Cortex of kidney (tissue), 1 donor: ENCODE results near the gene NDUFS3.

Source experiments
- DNase-seq: peaks from one replicate; lab custom pipeline; 2025; lab: John Stamatoyannopoulos, UW

NDUFS3 gene

DNA sequence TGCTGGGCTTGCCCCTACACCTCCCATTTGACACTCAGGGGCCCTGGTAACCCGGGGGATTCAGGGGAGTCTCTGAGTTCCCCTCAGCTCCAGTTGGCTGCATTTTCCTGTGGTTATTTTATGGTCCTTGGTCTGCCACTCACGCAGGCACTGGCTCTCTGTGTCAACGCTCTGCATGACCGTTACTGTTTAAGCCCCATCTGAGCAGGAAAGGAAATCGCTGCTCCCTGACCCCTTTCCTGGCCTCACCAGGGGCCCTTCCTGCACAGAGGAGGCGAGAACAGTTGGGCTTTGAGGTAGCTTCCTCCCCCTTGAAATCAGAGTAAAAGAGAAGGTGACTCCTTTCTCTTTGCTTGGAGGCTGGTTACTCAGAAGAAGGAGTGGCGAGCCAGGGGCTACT is 12.9 kb downstream of the NDUFS3 start:
- no peak for DNase-seq

DNA sequence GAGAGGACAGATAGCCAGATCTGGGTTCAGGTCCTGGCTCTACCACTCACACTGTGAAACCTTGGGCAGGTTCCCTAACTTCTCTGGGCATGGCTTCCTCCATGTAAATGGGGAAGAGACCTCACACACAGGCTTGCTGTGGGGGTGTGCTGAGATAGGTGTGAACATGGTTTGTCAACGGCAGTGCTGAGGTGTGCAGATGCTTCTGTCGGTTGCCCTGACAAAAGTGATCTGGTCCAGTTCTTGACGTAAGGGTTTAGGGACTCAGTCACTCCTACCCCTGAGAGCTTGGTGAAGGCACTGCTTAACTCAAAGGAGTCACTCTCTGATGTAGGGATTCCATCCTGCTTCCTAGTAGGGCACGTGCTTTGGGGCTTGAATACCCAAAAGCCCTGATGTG is 13.4 kb downstream of the NDUFS3 start:
- no peak for DNase-seq

DNA sequence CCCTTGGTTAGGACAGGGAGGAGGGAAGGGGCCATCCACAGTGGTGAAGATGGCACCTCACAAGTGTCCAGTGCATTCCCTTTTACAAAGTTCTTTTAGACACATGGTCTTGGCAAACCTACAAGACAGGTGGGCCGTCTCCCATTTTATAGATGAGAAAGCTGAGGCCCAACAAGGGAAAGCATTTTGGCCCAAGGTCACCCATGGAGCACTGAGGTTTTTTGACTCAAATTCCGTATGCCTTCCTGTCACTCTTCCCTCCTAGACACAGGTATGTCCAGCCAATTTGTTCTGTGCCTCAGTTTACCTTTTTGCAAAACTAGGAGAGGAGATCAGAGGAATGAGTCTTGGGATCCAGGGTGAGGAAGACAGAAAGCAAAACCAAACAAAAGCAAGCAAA is 14.1 kb downstream of the NDUFS3 start:
- DNase-seq = no peak

DNA sequence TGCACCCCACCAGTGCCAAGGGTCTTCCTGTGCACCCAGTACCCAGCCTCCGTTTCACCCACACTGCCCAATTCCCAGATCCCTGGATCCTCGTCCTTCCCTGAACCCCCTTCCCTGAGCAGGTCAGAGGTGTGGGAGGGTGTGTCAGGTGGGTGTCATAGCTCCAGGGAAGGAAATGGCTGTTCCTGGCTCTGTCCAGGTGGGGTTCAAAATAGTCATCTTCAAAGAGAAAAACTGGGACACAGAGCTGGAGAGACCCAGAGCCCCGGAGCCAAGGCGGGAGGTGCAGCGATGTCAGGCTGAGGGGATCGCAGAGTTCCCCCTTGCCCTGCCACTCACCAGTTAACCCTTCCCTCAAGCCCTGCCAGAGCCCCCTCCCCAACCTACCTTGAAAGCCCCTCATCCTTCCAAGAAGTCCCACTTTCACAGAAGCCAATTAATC is 14.6 kb downstream of the NDUFS3 start:
- no peak for DNase-seq

DNA sequence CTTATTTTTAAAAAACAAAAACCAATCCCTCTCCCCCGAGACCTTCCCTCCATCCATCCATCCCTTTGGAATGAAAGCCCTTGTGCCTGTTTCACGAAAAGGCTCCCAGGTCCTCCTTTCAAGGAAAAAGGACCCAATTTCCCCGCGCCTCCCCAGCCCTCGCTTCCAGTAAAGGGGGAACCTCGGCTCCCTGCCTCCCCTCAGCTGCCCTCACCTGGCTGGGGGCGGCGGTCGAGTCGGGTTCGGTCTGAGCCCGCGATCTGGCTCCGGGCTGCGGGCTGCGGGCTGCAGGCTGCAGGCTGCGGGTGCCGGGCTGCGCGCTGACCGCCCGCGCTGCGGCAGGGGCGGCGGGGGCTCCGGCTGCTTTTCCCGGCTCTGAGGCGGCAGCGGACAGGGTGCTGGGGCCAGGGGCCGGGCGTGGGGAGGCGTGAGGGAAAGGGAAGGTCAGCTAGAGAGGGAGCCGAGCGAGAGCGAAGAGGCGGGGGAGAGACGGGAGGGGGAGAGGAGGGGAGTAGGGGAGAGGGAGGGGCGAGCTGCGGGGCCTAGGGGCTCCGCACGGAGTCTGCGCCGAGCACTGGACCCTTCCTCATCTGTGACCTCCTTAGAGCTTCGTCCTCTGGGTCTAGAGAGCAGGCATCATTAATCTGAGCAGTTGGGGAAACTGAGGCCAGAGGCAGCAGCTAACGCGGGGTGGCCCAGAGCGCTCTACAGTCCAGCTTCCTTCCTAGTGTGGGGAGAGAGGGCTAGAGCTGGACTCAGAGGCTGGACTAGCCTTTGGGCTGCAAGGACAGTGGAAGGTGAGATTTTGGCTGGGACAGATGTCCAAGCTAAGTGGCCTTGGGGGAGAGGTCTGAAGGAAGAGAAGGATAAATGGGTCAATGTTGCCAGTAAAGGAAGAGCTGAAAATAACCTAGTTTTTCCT is 15.3 kb downstream of the NDUFS3 start, which contains the start of gene C1QTNF4:
TSS of gene C1QTNF4 (minus strand) at position 478 of the 922 bp plus-strand sequence. CDS start 3,601 bp downstream, outside the sequence.
- no peak for DNase-seq

DNA sequence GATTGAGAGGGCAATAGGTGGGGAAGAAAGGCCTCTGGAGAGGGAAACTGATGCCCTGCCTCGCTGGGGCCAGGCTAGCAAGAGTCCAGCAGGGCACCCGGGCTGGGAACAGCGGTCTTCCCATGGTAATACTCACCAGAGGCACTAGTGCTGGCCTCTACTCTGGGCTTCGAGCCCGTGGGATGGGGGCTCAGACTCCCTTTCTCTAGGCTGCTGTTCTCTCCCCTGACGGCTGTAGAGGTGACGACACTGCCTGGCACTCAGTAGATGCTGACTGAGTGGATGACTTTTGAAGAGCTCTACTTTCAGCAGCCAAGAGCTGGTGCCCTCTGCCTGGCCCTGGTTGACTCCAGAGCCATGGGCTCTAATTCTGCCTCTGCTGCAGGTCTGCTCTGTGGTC is 16.2 kb downstream of the NDUFS3 start:
- DNase-seq = no peak

DNA sequence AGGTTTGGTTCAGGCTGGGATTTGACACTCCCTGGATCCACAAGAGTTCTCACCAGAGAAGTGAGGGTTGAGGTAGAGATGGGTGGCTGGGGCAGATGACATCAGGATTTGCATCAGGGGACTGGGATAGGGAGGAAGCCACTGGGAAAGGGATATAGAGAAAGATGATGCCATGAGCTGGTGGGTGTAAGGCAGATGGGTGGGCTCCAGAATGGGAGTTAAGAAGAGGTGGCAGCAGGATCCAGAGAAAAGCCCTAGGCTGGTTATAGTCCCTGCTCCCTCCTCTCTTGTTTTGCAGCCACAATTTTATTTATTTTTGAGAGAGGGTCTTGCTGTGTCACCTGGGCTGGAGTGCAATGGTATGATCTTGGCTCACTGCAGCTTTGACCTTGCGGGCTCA is 17.1 kb downstream of the NDUFS3 start:
- DNase-seq = no peak

DNA sequence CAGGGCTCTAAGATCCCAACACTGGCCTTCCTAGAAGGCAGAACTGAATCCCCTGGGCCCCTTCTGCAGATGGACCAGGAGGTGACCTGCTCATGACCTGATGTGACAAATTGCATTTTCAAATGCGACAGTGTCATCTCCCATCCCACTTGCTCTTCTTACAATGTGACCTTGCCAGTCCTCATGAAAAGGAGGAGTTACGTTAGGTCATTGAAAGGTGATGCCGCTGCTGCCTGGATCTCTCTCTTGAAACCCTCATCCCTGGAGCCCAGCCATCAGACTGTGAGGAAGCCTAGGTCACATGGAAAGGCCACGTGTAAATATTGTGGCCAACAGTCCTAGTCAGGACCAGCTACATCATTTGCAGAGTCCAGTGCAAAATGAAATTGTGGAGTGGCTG is 21.0 kb downstream of the NDUFS3 start:
- no peak for DNase-seq

DNA sequence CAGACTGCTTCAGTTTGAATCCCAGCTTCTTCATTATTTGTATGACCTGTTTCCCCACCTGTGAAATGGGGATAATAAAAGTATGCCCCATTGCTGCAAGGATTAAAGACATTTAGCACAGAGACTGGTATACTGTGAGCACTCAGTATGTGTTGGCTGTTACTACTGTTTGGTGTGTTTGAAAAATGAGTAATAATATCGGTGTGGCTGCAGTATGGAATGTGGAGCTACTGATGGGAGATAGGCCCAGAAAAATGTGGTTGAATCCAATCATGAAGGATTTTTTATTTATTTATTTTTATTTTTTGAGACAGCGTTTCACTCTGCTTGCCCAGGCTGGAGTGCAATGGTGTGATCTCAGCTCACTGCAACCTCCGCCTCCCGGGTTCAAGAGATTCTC is 24.4 kb downstream of the NDUFS3 start:
- DNase-seq = no peak

DNA sequence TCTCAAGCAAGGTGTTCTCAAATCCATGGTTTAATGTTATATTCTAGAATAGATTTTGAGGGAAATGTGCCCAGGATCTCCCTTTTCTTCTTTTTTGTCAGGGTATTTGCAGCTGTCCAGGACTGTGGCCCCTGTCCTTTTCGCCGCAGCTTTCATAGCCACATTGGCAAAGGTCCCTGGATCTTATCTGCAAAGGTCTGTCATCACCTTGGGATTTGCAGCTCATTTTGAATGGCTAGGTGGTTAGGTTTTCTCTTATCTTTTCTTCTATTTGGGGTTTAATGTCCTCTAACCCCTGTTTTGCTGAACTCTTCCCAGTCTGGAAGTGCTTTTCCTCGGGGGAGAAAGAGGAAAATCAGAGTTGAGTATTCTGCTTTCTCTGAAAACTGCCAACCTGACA is 27.0 kb downstream of the NDUFS3 start:
- DNase-seq = no peak

DNA sequence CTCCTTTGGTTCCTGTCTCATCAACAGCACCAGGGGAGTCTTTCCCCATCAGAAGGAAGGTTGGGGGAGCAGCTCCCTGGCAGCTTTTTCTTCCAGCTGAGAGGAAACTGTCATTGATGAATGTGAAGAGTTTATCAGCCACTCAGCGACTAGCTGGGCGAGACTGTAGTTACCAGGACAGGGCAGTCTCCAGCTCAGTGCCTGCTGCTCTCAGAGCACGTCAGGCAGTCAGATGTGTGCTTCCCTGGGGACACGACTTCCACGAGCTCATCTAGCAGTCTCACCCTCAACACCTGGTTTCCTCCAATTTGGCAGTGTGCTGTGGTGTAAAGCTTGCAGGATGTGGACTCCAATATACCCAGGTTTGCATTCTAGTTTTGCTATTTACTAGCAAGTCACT is 27.9 kb downstream of the NDUFS3 start:
- no peak for DNase-seq

DNA sequence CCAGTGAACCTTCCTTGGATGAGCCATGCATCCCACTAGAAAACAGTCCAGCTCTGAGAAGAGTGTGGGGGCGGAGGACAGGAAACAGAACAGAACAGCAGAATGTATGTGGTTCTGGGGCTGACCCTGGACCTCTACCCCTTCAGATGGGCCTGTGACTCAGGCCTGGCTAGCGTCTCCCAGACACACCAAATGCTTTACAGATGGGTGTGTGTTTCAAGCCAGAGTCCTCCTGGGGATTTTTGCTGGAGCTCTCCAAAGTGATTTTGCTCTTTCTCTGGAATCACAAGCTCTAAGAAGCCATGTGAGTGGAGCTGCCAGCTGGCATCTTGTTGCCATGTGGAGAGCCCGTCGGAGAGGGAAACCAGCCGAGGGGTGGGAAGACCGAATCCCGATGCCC is 28.5 kb downstream of the NDUFS3 start:
- DNase-seq = no peak

DNA sequence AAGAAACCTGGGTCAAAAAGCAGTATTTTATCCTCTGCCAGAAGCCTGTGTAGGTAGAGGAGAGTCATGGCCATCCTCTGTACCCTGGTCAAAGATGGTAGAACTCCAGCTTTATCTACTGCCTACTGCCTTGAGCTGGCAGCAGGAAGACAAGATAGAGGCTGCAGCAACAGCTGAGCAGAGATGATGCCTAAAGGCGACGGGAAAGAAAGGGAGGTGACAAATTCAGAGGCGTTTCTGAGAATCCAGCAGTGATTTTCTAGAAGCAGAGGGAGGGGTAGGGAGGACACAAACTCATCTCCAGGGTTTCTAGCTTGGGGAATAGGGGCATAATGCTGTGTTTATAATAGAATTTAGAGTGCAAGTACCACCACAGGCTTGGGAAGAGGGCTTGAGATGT is 30.8 kb downstream of the NDUFS3 start:
- DNase-seq = no peak

DNA sequence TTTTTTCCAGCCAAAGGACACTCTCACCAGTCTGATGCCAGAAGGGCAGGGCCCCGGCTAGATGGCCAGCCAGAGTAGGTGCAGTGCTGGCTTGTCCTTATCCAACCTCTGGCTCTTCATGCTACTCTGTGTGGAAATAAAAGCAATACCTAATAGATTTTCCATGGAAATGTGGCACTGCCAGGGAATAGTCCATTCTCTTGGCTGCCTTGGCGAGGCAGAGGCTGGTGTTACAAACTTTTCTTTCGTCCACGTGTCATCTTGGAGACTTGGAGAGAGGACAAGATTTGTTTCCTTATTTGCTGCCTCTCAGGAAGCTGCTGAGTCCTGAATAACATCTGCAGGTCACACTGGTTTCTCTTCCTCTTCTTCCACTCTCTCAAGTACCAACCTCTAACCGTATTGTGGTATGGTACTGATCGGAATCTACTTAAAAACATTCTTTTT is 32.5 kb downstream of the NDUFS3 start:
- no peak for DNase-seq

DNA sequence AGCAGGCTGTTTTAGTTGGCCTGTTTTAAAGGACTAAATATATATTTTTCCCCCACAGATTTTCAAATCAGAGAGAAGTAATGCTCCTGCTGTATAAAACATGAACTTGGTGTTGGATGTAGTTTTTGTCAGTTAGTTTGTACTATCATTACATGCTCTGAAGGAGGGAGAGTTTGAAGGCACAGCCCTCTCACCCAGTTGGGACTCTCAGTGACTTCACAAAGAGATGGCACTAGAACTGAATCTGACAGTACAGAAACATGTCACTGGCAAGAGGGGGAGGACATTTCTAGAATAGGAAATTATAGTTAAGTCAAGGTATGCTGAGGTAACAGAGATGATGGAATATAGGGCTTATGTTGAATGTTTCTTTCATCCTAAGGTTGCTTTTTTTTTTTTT is 36.4 kb downstream of the NDUFS3 start:
- no peak for DNase-seq

DNA sequence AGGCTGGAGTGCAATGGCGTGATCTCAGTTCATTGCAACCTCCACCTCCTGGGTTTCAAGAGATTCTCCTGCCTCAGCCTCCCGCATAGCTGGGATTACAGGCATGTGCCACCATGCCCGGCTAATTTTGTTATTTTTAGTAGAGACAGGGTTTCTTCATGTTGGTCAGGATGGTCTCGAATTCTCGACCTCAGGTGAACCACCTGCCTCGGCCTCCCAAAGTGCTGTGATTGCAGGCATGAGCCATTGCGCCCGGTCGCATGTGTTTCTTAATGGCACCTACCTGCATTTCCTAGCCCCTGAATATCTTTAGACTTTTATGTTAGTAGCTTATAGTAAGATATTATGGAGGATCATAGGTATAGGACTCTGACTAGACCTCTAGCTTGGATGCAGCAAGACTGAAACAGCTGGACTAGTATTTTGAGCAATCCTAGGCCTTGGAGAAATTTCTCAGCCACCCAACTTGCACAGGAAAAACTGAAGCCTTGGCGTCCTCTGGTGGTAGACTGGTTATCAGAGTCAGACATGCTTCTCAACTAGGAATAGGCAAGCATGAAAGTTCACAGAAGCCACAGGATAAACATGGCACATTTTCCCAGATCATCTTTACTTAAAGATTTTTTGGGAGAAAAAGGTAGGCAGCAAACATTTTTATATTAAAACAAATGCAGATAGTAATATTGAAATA is 38.0 kb downstream of the NDUFS3 start:
- no peak for DNase-seq

DNA sequence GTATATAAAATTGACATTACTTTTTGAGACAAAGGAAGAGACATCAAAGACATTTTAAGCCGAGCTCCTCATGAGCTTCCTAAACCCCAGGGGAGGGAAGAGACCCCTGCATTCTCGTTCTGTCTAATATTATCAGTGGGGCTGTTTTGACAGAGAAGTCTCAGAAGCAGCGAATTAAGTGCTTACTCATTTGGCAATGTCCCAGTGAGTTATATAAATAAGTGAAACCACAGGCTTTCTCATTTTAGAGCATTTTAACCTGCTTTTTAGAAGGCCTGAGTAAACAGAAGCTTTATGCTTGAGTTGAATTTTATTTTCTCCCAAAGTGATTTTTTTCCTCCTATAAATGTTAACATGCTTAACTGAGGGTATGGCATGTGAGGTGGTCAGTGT is 38.5 kb downstream of the NDUFS3 start:
- no peak for DNase-seq

DNA sequence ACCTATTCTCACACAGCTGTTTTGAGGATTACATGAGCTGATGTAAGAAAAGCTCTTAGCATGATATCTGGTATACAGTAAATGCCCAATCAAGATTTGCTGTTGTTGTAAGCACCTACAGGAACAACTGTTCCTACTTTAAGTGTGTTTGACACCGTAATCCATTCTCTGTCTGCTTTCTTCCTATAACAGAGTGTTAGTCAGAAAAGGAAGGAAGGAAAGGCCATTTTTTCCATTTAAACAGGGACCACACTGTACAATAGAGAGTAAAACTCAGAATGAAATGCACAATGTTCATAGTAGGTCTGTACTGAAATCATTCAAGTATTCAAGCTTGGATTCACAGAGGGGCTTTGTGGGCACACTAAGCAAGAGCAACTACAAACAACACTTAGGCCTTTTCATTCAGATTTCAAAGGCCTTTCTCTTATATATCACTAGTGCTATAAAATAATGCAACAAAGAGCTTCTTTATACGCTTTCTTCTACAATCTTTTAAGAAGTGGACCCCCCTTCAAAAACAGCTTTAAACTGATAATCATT is 42.0 kb downstream of the NDUFS3 start:
- no peak for DNase-seq

DNA sequence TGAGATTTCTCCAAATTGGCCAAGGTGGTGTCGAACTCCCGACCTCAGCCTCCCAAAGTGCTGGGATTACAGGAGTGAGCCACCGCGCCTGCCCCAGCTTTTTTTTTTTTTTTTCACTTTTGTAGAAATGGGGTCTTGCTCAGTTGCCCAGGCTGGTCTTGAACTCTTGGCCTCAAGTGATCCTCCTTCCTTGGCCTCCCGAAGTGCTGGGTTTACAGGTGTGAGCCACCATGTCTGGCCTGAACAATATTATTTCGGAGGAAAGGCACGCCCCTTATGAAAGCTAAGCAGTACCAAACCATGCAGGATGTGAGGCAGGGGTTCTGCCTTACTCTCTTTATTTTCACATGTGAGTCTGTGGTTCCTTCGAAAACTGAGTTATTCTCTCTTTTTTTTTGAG is 47.4 kb downstream of the NDUFS3 start:
- DNase-seq = no peak

DNA sequence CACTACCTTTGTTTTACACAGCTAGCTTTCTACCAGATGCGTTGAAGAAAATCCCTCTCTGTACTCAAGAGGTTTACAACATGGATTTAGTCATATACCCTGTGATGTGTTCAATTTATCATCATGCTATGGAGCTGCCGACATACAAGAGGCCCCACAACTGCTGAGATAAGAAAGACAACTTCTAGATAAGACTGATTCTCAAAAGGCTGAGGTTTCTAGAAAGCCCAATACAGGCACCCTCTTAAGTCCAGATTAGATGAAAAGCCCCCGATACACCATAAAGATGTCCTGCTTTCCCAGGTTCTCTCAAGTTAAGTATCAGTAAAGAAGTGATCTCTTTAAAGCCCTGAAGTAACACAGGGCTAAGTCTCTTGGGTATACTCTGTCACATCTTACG is 49.2 kb downstream of the NDUFS3 start:
- DNase-seq = no peak

DNA sequence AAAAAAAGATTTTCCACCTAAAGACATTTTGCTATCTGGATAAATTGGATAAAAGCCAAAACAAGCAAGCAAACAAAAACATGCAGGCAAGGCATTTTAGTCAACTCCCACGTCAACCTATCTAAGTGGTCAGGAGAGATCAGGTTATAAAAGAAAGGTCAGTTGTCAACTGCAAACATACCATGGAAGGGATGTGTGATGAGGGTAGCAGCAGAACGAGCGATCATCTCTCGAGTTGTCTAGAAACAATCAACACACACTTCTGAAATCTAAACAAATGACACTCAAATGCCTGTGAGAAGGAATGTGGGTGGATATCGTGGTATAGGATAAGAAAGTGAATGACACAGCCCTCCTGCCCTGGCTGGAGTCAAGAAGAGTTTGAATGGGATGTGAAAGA is 52.6 kb downstream of the NDUFS3 start:
- no peak for DNase-seq
